Stimulated activated CD4-positive, alpha-beta T cell treated with anti-CD3 and anti-CD28 coated beads, Interleukin-2, amount 100 ng/mL, for 48 hours (primary cell): ENCODE measurements around the gene ELAC1.

ENCODE experiments used
- DNase-seq, 2 donors: peaks; one replicate each; pipeline ENCODE4 v3.0.0-alpha.2; 2020

Gene ELAC1

DNA sequence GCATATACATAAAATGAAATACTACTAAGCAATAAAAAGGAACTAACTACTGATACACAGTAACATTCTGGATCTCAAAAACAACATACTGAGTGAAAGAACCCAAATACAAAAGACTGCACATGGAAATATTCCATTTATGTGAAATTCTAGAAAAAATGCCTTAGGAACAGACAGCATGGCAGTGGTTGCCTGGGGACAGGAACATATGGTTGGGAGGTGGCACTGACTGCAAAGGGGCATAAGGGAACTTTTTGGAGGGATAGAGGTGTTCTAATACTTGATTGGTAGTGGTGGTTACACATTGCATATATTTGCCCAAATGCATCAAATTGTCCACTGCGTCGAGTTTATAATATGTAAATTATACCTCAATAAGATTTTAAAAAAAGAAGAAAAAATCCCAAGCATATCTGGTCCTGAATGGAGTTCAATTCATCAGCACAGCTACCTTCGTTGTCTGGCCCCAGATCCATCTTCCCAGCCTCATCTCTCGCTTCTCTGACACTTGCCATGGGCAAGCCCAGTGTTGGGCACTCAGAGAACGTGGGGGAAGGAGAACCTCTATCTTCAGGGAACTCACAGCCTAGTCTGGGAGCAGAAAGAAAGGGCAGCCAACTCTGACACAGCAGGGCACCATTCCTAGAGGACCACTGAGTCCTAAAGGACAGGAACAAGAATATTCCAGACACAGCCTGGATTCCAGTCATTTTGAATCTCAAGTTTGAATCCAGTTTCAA, 53.6 kb downstream of the ELAC1 start:
- DNase-seq: no peak

DNA sequence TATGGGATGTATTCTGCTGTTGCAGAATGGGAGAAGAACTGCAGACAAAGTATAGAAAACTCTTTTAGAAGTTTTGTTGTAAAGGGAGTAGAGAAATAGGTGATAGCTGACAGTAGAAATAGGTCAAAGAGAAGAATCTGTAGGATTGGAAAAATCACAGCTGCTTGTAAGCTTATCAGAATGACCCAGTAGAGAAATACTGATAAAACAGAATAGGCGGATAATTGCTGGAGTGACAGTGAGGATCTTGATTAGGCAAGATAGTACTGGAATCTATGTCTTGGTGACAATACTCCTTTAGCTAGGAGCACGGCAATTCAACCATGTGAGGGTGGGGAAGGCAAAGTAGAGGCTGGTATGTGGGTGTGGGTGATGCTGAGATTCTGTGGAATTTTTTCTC, 57.7 kb downstream of the ELAC1 start:
- no peak for DNase-seq

DNA sequence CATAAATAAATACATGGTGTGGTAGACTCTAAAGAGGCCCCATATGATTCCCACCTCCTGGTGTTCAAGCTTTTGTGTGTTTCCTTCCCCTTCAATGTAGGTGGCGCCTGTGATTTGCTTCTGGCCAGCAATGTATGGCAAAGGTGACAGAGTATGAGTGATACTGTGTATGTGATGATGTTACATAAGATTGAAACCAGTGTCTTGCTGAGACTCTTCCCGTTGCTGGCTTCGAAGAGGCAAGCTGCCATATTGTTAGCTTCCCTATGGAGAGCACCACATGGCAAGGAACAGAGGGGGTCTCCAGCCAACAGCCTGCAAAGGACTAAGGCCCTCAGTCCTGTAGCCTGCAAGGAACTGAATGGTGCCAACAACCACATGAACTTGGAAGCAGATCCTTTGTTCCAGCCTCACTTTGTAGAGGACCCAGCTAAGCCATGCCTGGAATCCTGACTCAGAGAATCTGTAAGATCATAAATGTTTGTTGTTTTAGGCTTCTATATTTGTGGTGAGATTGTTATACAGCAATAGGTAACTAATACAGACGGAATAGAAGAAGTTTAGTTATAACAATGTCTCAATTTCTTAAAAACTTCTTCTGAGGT, 60.5 kb downstream of the ELAC1 start:
- DNase-seq: no peak

DNA sequence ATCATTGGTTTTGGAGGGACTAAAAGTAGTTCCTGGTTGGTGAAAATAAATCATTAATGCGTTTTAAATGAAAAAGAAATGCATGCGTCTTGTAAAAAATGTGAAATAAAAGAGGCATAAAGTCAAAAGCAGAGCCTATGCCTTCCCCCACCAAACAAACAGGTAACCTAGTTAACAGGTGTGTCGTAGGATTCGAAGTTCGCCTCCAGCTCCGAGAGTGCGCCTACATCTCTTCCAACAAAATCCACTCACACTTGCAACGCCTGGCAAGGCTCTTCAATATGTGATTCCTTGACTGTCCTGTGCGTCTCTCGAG, 61.5 kb downstream of the ELAC1 start:
- DNase-seq: no peak

DNA sequence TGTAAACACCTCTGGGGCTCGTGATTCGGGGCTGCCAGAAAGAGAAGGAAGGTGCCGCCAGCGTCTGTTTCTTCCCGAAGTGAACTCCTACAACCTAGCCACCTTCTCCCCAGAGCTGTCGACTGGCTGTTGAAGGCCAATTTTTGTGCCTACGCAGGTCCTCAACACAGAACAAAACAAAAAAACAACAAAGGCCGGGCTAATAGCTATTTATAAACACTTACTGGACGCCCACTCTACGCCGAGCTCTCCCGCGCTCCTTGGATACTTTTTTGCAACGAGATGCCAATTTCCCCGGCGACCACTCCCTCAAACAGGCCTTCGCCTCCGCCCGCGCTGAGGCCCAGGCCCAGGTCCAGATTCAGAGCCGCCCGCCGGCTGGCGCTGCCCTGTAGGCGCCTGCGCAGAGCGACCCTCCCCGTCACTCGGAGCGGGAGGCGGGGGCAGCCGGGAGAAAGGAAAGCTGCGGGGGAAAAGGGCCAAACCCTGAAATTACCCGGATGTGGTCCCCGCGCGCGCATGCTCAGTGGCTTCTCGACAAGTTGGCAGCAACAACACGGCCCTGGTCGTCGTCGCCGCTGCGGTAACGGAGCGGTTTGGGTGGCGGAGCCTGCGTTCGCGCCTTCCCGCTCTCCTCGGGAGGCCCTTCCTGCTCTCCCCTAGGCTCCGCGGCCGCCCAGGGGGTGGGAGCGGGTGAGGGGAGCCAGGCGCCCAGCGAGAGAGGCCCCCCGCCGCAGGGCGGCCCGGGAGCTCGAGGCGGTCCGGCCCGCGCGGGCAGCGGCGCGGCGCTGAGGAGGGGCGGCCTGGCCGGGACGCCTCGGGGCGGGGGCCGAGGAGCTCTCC, 62.1 kb downstream of the ELAC1 start, which contains the start of gene SMAD4:
Gene SMAD4 (plus strand): TSS at position 520 of the 843 bp plus-strand sequence. CDS start 16,834 bp downstream, outside the sequence.
- DNase-seq: peak; percentile 98

DNA sequence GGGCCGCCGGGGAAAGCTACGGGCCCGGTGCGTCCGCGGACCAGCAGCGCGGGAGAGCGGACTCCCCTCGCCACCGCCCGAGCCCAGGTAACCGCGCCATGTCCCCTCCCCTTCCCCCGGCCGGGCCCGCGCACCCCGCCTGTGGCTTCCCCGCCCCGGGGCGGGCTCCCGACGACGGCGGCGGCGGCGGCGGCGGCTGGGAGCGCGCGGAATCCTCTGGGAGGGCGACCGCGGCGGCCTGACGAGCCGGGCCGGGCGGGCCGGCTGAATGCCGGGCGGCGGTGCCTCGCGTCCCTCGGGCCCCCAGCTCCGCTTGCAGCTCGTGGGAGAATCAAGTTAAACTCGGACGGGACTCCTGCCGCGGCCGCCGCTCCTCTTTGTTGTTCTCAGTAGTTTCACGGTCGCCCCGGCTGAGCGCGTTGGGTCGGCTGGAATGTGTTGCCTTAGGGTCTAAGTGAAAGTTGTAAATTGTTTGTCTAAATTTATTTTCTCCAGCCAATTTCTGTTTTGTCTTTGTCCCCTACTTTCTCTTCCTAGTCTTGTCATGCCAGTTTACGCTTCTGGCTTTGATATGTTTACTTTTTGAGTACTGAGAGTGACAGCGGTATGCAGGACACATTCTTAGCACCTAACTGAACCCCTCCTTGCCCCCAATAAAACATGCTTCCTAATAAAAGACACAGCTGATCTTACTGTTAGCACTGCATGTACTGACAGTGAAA, 62.9 kb downstream of the ELAC1 start:
- DNase-seq: peak; percentile 57 to 59

DNA sequence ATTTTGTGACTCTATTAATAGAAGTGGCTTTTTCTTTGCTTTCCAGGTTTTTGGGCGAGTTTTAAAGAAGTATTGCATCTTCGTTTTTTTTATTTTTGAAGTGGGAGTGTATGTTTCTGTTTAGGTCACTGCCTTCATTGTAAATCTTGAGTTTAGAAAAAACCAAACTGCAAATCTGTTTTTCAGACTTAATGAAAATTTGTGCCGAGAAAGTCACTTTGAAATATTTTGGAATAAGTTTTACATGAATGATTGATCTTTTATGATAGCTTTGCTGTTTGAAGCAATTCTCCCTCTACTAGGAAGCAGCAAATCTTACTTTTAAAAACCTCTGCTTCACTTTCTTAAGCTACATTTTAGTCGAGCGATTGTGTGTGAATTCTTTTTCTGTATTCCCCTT, 64.4 kb downstream of the ELAC1 start:
- DNase-seq: no peak

DNA sequence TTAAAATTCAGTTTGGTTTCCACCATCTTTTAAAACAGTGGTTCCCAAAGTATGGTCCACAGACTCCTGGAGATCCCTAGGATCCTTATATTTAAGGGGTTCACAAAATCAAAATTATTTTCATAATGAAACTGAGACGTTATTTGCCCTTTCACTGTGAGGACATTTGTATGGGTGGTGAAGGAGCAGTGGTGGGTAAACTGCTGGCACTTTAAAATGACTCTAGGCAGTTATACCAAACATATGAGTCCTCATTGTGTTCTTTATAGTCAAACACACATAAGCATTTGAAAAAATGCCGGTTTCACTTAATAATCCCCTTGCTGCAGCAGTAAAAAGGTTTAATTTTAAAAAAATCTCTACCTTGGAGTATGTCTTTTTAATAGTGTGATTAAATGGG, 69.4 kb downstream of the ELAC1 start:
- no peak for DNase-seq
